Uterus (tissue), 4 donors: ENCODE data around the gene RNU7-1. TPM values are rescaled to one million over a fixed set of nuclear protein-coding genes. Genes with fewer than 3 reads are reported as not detected.

ENCODE experiments used
- DNase-seq, 2 donors: peaks; one replicate each; pipeline ENCODE4 v3.0.0-alpha.2; 2019 to 2020
- H3K27ac ChIP-seq, 2 donors: fragments of 200-600 bp; sonication (generic); 1 replicate in 1 of 2; 2 replicates in 1 of 2; pipeline ENCODE4 v1.5.1; 2016 to 2018
- H3K27me3 ChIP-seq, 2 donors: fragments of 200-600 bp; sonication (generic); one replicate each; pipeline ENCODE4 v1.5.1; 2018 to 2019; ENCODE audit warnings: control low read depth in 1 of 2
- H3K36me3 ChIP-seq, 2 donors: fragments of 200-600 bp; sonication (generic); one replicate each; pipeline ENCODE4 v1.5.1; 2019; ENCODE audit warnings: control low read depth in 1 of 2
- H3K4me1 ChIP-seq, 2 donors: fragments of 200-600 bp; sonication (generic); one replicate each; pipeline ENCODE4 v1.5.1; 2018 to 2019; ENCODE audit warnings: control low read depth in 1 of 2
- H3K4me3 ChIP-seq, 2 donors: fragments of 200-600 bp; sonication (generic); 1 replicate in 1 of 2; 2 replicates in 1 of 2; pipeline ENCODE4 v1.5.1; 2018 to 2019; ENCODE audit warnings: mild to moderate bottlenecking in 1 of 2
- H3K9me3 ChIP-seq, 2 donors: fragments of 200-600 bp; sonication (generic); one replicate each; pipeline ENCODE4 v1.5.1; 2019; ENCODE audit warnings: control low read depth in 1 of 2
- CTCF ChIP-seq, 4 experiments: fragments of 200-600 bp in 2 of 4; fragments of 450-650 bp in 2 of 4; sonication (generic) in 2 of 4; IDR thresholded peaks; one replicate each; pipeline ENCODE4 v1.5.1; 2016 to 2019; ENCODE audit warnings: antibody characterized with exemption in 4 of 4, mild to moderate bottlenecking in 2 of 4, moderate library complexity in 1 of 4
- POLR2A ChIP-seq, 2 donors: fragments of 450-650 bp; IDR thresholded peaks; one replicate each; pipeline ENCODE4 v1.6.1; 2016; ENCODE audit warnings: antibody characterized with exemption in 2 of 2, mild to moderate bottlenecking in 1 of 2, moderate library complexity in 1 of 2
- intact Hi-C: fragments of 100-400 bp; cut with DNase I; formaldehyde crosslinking; loops from one replicate; pipeline ENCODE4 v1.15.1; 2023; ENCODE audit warnings: low total_unique reads
- total RNA-seq, 4 donors: library from RNA; depleted of rRNA in 3 of 4; stranded (reverse); fragments of >200 nt in 3 of 4; gene quantifications; one replicate each; pipeline versions ENCODE4 v1.1.0 to v1.2.4, GENCODE V29; 2014 to 2023
- donor health status: DM: yes; HTN: yes; CAD: no.

The RNU7-1 gene
- total RNA-seq, 4 donors from 2014 or later = not detected

GRCh38 chr12:6955108-6956020 is 11.7 kb downstream of the RNU7-1 start:
- H3K9me3 ChIP-seq = no peaks in the 10 kb centered on the region
- no peaks in the 10 kb centered on the region for H3K4me1 ChIP-seq
- no peak overlapping the region for H3K27ac ChIP-seq
- no peak overlapping the region for H3K4me3 ChIP-seq
- H3K27me3 ChIP-seq = no peaks in the 10 kb centered on the region
- intact Hi-C loops = no loop called here
- no peak for DNase-seq
- no peaks in the 10 kb centered on the region for H3K36me3 ChIP-seq
- TF ChIP-seq CTCF (IDR thresholded peaks at IDR 0.05) = no peak
- no peak for TF ChIP-seq POLR2A (IDR thresholded peaks at IDR 0.05)

- H3K4me1 ChIP-seq = no peaks in the 10 kb centered on the region
- H3K36me3 ChIP-seq = no peaks in the 10 kb centered on the region
- DNase-seq = no peak
- no peaks in the 10 kb centered on the region for H3K27me3 ChIP-seq
- intact Hi-C loops = no loop called here
- H3K4me3 ChIP-seq = no peak overlapping the region
- no peaks in the 10 kb centered on the region for H3K9me3 ChIP-seq
- TF ChIP-seq POLR2A (IDR thresholded peaks at IDR 0.05) = no peak
- no peak for TF ChIP-seq CTCF (IDR thresholded peaks at IDR 0.05)
- H3K27ac ChIP-seq = no peak overlapping the region
Observed at GRCh38 chr12:6956021-6956727, 12.6 kb downstream of the RNU7-1 start.

GRCh38 chr12:6957151-6957701 is 13.6 kb downstream of the RNU7-1 start:
- Histone ChIP-seq H3K27ac (no peak overlapping the region), H3K4me1 (peaks cover 0 to 3% of the 10 kb centered on the region in 2 donors), H3K36me3 (no peaks in the 10 kb centered on the region), H3K27me3 (no peaks in the 10 kb centered on the region), H3K9me3 (no peaks in the 10 kb centered on the region), H3K4me3 (no peak overlapping the region)
- intact Hi-C loops = no loop called here
- DNase-seq = no peak
- TF ChIP-seq POLR2A (IDR thresholded peaks at IDR 0.05) = no peak
- TF ChIP-seq CTCF (IDR thresholded peaks at IDR 0.05) = no peak

- Histone ChIP-seq H3K27ac (no peak overlapping the region), H3K4me1 (peaks cover 0 to 3% of the 10 kb centered on the region in 2 donors), H3K9me3 (no peaks in the 10 kb centered on the region), H3K4me3 (no peak overlapping the region), H3K27me3 (no peaks in the 10 kb centered on the region), H3K36me3 (no peaks in the 10 kb centered on the region)
- TF ChIP-seq CTCF (IDR thresholded peaks at IDR 0.05) (no peak), POLR2A (IDR thresholded peaks at IDR 0.05) (no peak)
- intact Hi-C loops = no loop called here
- DNase-seq = no peak
Observed at GRCh38 chr12:6957741-6958608, 14.4 kb downstream of the RNU7-1 start.
